H1 (cell line): ENCODE measurements around the gene RASGEF1C.

Source experiments
- BACH1 ChIP-seq: IDR thresholded peaks from 2 replicates; pipeline ENCODE4 v1.6.1; 2012; ENCODE audit warnings: low read length, improper control_type of control experiment
- CTCF ChIP-seq, 3 experiments: IDR thresholded peaks; 1 replicate in 2 of 3; 2 replicates in 1 of 3; pipeline versions ENCODE4 v1.5.1 to v1.6.1; 2011; ENCODE audit warnings: low read length in 3 of 3, mild to moderate bottlenecking in 3 of 3, inconsistent platforms in 2 of 3, low read depth in 1 of 3, moderate library complexity in 1 of 3; ENCODE audit not compliant: insufficient read depth in 1 of 3; ENCODE audit errors: control extremely low read depth in 1 of 3
- POLR2A ChIP-seq, 2 experiments: IDR thresholded peaks; 1 replicate in 1 of 2; 2 replicates in 1 of 2; pipeline ENCODE4 v1.6.1; 2011; ENCODE audit warnings: low read depth in 2 of 2, low read length in 2 of 2, mild to moderate bottlenecking in 2 of 2; ENCODE audit errors: control extremely low read depth in 1 of 2
- USF2 ChIP-seq: IDR thresholded peaks from 2 replicates; pipeline ENCODE4 v1.6.1; 2011; ENCODE audit warnings: low read length, improper control_type of control experiment

DNA sequence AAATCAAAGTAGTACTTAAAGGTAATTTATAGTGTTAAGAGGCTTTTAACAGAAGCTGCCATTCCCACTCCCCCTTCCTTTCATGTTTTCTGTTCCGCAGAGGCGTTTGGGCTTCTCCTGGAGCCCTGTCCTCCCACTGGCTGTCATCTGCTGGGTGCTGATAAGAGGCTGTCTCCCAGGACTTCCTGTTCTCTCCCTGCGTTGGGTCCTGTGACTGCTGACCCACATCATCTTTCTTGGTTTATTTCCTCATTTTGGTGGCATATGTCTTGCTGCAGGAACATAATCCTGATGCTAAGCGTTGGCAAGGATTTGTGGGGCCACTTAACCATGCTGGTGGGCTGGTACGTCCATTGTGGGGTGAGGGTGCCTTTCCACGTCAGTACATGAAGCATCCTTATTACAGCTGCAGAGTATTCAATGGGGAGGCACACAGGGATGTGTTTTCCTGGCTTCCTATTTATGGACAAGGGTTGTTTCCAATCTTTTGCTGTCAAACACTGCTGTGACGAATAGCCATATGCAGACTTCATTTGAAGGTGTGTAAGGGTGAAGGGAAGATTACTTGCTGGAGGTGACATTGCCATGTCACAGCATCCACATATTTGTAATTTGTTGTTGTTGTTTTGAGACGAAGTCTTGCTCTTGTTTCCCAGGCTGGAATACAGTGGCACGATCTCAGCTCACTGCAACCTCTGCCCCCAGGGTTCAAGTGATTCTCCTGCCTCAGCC lies 115.2 kb downstream of the RASGEF1C start:
- no peak for TF ChIP-seq CTCF (IDR thresholded peaks at IDR 0.05; ENCODE audit: control extremely low read depth in 1 of 3, insufficient read depth in 1 of 3, low read depth in 1 of 3, low read length in 3 of 3)
- TF ChIP-seq USF2 = no peak
- no peak for TF ChIP-seq POLR2A (IDR thresholded peaks at IDR 0.05; ENCODE audit: control extremely low read depth in 1 of 2, low read depth in 2 of 2, low read length in 2 of 2)
- no peak for TF ChIP-seq BACH1
